HT1080 (cell line): ENCODE results near the gene ANKRD62. TPM values are rescaled to one million over a fixed set of nuclear protein-coding genes. Genes with fewer than 3 reads are reported as not detected.

Experiments used
- small RNA-seq: library from RNA; depleted of rRNA; stranded (forward); fragments of <200 nt; gene quantifications from one replicate; pipeline ENCODE3, GENCODE V24; 2014
- total RNA-seq: library from RNA; depleted of rRNA; stranded (reverse); fragments of >200 nt; shearing (Covaris generic); gene quantifications from 2 replicates; pipeline ENCODE4 v1.2.3, GENCODE V29; 2014; rRNA removed

Gene ANKRD62
- total RNA-seq, 1 experiment from 2014 or later = 0.03 TPM

Small RNA genes lying within 50 kb of the gene (small RNA-seq; reads per million reads assigned to genes)
- not detected for gene RNU6-324P

Other genes starting within 250 kb of the ANKRD62 start
- gene CHMP1B, start 242.4 kb upstream of the ANKRD62 start, total RNA-seq = 24.9 and 31.4 TPM in 2 replicates
- 18.1 and 19.4 TPM in 2 replicates for gene MPPE1, start 185.5 kb upstream of the ANKRD62 start, total RNA-seq
- 0.93 and 3.2 TPM in 2 replicates for gene IMPA2, start 112.3 kb upstream of the ANKRD62 start, total RNA-seq
- not detected in 2 replicates for gene CIDEA, start 160.5 kb downstream of the ANKRD62 start, total RNA-seq
- 752 and 866 TPM in 2 replicates for gene TUBB6, start 214.4 kb downstream of the ANKRD62 start, total RNA-seq